Measurements from ENCODE around the gene PLXNA2.

- no peak for TF ChIP-seq POLR2A (IDR thresholded peaks at IDR 0.05)
- TF ChIP-seq, protein P1, sequence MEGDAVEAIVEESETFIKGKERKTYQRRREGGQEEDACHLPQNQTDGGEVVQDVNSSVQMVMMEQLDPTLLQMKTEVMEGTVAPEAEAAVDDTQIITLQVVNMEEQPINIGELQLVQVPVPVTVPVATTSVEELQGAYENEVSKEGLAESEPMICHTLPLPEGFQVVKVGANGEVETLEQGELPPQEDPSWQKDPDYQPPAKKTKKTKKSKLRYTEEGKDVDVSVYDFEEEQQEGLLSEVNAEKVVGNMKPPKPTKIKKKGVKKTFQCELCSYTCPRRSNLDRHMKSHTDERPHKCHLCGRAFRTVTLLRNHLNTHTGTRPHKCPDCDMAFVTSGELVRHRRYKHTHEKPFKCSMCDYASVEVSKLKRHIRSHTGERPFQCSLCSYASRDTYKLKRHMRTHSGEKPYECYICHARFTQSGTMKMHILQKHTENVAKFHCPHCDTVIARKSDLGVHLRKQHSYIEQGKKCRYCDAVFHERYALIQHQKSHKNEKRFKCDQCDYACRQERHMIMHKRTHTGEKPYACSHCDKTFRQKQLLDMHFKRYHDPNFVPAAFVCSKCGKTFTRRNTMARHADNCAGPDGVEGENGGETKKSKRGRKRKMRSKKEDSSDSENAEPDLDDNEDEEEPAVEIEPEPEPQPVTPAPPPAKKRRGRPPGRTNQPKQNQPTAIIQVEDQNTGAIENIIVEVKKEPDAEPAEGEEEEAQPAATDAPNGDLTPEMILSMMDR (IDR thresholded peaks at IDR 0.05), result no peak
Observed at GRCh38 chr1:208019257-208019656, 224.9 kb downstream of the PLXNA2 start.
